Mesothelial cell of epicardium (in vitro differentiated cells): ENCODE measurements around the gene ARHGEF39. TPM values are rescaled to one million over a fixed set of nuclear protein-coding genes. Genes with fewer than 3 reads are reported as not detected.

Source experiments
- DNase-seq, 2 experiments: peaks; one replicate each; pipeline ENCODE4 v3.0.0; 2021; ENCODE audit warnings: low spot score in 2 of 2; ENCODE audit not compliant: unreplicated experiment in 2 of 2
- H3K27ac Mint-ChIP-seq: 2 replicates; pipeline ENCODE4 v1.8.0; 2021; ENCODE audit warnings: mixed read lengths
- H3K27me3 Mint-ChIP-seq: 2 replicates; pipeline ENCODE4 v1.8.0; 2021; ENCODE audit warnings: low read depth, mixed read lengths
- H3K36me3 Mint-ChIP-seq: 2 replicates; pipeline ENCODE4 v1.8.0; 2021; ENCODE audit warnings: mixed read lengths
- H3K4me1 Mint-ChIP-seq: 2 replicates; pipeline ENCODE4 v1.8.0; 2021; ENCODE audit warnings: mixed read lengths
- H3K4me3 Mint-ChIP-seq: 2 replicates; pipeline ENCODE4 v1.8.0; 2021; ENCODE audit warnings: mild to moderate bottlenecking, moderate library complexity, mixed read lengths
- H3K9me3 Mint-ChIP-seq: 2 replicates; pipeline ENCODE4 v1.8.0; 2021; ENCODE audit warnings: mixed read lengths
- CTCF ChIP-seq: fragments of 200-600 bp; sonication (generic); IDR thresholded peaks from one replicate; pipeline ENCODE4 v1.5.0; 2021; ENCODE audit warnings: antibody characterized with exemption; ENCODE audit not compliant: unreplicated experiment
- total RNA-seq: library from RNA; stranded (reverse); gene quantifications from 3 replicates; pipeline ENCODE4 v1.2.1, GENCODE V29; 2021

ARHGEF39 gene
- total RNA-seq, 1 donor from 2014 or later, result 6.3 TPM

GRCh38 chr9:35687306-35687705, 22.3 kb upstream of the ARHGEF39 start:
- H3K4me3 Mint-ChIP-seq, result peak overlapping the region; percentile 49
- no peaks in the 10 kb centered on the region for H3K27me3 Mint-ChIP-seq
- no peak for TF ChIP-seq CTCF
- H3K36me3 Mint-ChIP-seq, result peaks cover 28% of the 10 kb centered on the region
- peak overlapping the region; percentile 66 for H3K27ac Mint-ChIP-seq
- DNase-seq, result no peak
- H3K4me1 Mint-ChIP-seq, result peaks cover 38% of the 10 kb centered on the region
- no peaks in the 10 kb centered on the region for H3K9me3 Mint-ChIP-seq

GRCh38 chr9:35686222-35687203, 21.5 kb upstream of the ARHGEF39 start:
- peaks cover 32% of the 10 kb centered on the region for H3K36me3 Mint-ChIP-seq
- H3K9me3 Mint-ChIP-seq, result no peaks in the 10 kb centered on the region
- no peak for DNase-seq
- H3K4me3 Mint-ChIP-seq, result peak overlapping the region; percentile 6
- TF ChIP-seq CTCF, result no peak
- H3K27me3 Mint-ChIP-seq, result no peaks in the 10 kb centered on the region
- peaks cover 33% of the 10 kb centered on the region for H3K4me1 Mint-ChIP-seq
- H3K27ac Mint-ChIP-seq, result peak overlapping the region; percentile 66

- Mint-ChIP-seq H3K36me3 (peaks cover 32% of the 10 kb centered on the region), H3K4me3 (no peak overlapping the region), H3K9me3 (no peaks in the 10 kb centered on the region), H3K27me3 (no peaks in the 10 kb centered on the region), H3K27ac (no peak overlapping the region), H3K4me1 (peaks cover 30% of the 10 kb centered on the region)
- TF ChIP-seq CTCF, result no peak
- DNase-seq, result no peak
Measured at GRCh38 chr9:35685506-35685905, 20.5 kb upstream of the ARHGEF39 start.

GRCh38 chr9:35684921-35685320, 19.9 kb upstream of the ARHGEF39 start:
- peaks cover 32% of the 10 kb centered on the region for H3K36me3 Mint-ChIP-seq
- peaks cover 30% of the 10 kb centered on the region for H3K4me1 Mint-ChIP-seq
- DNase-seq, result no peak
- no peak overlapping the region for H3K27ac Mint-ChIP-seq
- H3K9me3 Mint-ChIP-seq, result no peaks in the 10 kb centered on the region
- H3K27me3 Mint-ChIP-seq, result no peaks in the 10 kb centered on the region
- TF ChIP-seq CTCF, result no peak
- no peak overlapping the region for H3K4me3 Mint-ChIP-seq

- H3K9me3 Mint-ChIP-seq, result no peaks in the 10 kb centered on the region
- H3K36me3 Mint-ChIP-seq, result peaks cover 32% of the 10 kb centered on the region
- peaks cover 20% of the 10 kb centered on the region for H3K4me1 Mint-ChIP-seq
- no peaks in the 10 kb centered on the region for H3K27me3 Mint-ChIP-seq
- DNase-seq, result no peak
- no peak overlapping the region for H3K27ac Mint-ChIP-seq
- no peak overlapping the region for H3K4me3 Mint-ChIP-seq
- TF ChIP-seq CTCF, result no peak
Measured at GRCh38 chr9:35683323-35683722, 18.3 kb upstream of the ARHGEF39 start.
